ENCODE measurements around the gene DMBX1. TPM values are rescaled to one million over a fixed set of nuclear protein-coding genes. Genes with fewer than 3 reads are reported as not detected.

DMBX1 gene
- total and polyA plus RNA-seq, 9 of the 15 experiments (the other 6 are each of a cell fraction or from before 2014, with no cell fraction given): 0.25 to 4.3 (median 1.0) TPM

DNA sequence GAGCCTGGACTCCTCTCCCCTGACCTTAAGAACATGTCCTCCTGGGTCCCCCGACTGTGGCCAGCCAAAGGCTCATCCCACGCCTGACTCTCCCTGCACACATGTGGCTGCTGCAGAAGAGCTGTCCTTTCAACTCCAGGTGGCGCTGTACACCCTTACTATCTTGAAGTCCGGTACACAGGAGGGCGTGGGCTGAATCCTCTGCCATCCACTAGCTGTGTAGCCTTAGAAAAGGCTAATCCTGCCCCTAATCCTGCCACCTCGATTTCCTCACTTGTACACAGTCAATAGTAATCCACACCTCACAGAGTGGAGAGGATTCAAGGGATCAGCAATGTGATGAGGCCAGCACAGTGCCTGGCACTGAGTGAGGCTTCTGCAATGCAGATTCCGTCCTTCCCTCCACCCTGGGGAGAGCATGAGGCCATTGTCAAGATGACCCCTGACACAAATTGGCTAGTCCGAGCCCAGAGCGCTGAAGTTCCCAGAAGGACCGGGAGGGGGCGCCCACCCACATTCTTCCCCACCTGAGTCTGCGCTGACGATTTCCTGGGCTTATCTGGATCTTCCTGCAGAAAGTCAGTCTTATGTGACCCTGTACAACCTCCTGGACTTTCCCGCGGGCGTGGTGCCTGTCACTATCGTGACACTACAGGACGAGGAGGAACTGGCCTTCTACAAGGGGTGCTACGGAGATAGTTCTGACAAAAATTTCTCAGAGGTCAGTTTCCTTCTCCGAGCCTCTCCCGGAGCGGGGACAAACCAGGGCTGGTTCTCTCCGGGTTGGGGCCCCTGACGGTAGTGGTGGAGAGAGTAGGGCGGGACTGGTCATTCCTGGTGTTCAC, 47.1 kb upstream of the DMBX1 start (continued):
- TF ChIP-seq SETDB1 (IDR thresholded peaks at IDR 0.05; ENCODE audit: low read length) (no peak), HNRNPH1 (optimal IDR thresholded peaks at IDR 0.05; ENCODE audit: low read depth, low read length) (no peak), PTRF (tag; IDR thresholded peaks at IDR 0.05) (no peak), GTF3C2 (IDR thresholded peaks at IDR 0.05; ENCODE audit: borderline replicate concordance, extremely low read depth, insufficient read length) (no peak), SNAPC5 (CRISPR knock-in tag; IDR thresholded peaks at IDR 0.05) (no peak), ZNF592 (IDR thresholded peaks at IDR 0.05) (peak; percentile 93), DEAF1 (CRISPR knock-in tag; IDR thresholded peaks at IDR 0.05) (peak; percentile 63), SRF (CRISPR knock-in tag; IDR thresholded peaks at IDR 0.05) (peak in 1 of 2 experiments; percentile 90; a peak in 1 of 4 replicates), ZFPM2 (CRISPR knock-in tag; IDR thresholded peaks at IDR 0.05) (0 out of 2 replicates have a peak, but pooled peaks have one; percentile 25)
- TF ChIP-seq, protein P1, sequence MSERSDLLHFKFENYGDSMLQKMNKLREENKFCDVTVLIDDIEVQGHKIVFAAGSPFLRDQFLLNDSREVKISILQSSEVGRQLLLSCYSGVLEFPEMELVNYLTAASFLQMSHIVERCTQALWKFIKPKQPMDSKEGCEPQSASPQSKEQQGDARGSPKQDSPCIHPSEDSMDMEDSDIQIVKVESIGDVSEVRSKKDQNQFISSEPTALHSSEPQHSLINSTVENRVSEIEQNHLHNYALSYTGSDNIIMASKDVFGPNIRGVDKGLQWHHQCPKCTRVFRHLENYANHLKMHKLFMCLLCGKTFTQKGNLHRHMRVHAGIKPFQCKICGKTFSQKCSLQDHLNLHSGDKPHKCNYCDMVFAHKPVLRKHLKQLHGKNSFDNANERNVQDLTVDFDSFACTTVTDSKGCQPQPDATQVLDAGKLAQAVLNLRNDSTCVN (CRISPR knock-in tag; IDR thresholded peaks at IDR 0.05): no peak
- TF ChIP-seq, protein P2, sequence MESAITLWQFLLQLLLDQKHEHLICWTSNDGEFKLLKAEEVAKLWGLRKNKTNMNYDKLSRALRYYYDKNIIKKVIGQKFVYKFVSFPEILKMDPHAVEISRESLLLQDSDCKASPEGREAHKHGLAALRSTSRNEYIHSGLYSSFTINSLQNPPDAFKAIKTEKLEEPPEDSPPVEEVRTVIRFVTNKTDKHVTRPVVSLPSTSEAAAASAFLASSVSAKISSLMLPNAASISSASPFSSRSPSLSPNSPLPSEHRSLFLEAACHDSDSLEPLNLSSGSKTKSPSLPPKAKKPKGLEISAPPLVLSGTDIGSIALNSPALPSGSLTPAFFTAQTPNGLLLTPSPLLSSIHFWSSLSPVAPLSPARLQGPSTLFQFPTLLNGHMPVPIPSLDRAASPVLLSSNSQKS (CRISPR knock-in tag; IDR thresholded peaks at IDR 0.05): no peak
- TF ChIP-seq, protein P3, sequence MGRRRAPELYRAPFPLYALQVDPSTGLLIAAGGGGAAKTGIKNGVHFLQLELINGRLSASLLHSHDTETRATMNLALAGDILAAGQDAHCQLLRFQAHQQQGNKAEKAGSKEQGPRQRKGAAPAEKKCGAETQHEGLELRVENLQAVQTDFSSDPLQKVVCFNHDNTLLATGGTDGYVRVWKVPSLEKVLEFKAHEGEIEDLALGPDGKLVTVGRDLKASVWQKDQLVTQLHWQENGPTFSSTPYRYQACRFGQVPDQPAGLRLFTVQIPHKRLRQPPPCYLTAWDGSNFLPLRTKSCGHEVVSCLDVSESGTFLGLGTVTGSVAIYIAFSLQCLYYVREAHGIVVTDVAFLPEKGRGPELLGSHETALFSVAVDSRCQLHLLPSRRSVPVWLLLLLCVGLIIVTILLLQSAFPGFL (CRISPR knock-in tag; IDR thresholded peaks at IDR 0.05): peak; percentile 89; the same call in 1 of the 2 replicates
